Activated naive CD4-positive, alpha-beta T cell treated with anti-CD3 and anti-CD28 coated beads, Interleukin-2, amount 50 U/mL, for 16 hours (primary cell): ENCODE measurements around the gene RFX2.
"Not testable (repeated sequence)": the region's sequence is repeated elsewhere in the genome, so short reads cannot be mapped to it uniquely, and the experiment has no call there.

ENCODE experiments used
- DNase-seq: peaks from one replicate; pipeline ENCODE4 v3.0.0-alpha.2; 2020

The RFX2 gene

DNA sequence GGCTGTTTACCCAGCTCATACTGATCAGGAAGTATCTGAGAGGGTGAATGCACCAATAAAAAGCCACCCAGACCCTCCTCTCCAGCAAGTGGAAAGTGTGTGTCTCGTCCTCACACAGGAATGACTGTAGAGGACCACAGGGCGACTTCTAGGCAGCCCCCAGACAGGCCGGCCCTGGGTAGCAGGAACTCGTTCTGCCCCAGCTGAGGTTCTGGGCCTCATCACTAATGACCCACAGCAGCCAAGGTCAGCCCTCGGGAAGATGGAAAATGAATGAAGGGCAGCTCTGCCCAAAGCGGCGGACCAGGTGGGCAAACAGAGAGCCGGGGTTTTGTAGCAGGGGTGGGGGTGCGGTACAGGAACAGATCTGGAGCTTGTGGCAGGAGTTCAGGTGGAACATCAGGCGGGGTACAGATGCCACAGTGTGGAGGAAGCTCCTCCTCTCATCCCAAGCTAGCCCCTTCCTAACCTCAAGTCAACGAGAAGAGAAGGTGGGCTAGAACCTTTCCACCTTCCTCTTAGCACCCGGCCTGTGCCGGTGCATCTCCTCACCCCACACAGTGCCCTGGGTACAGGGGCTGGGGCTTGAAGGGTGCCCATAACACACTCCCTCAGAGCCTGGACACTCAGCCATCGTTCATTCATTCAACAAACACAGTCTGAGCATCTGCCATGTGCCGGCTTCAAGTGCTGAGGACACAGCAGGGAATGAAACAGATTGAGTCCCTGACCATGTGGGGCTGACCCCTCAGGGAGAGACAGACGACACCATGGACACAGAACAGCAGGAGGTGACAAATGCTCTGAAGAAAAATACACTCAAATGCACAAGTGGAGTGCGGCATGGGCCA is 36.2 kb downstream of the RFX2 start:
- no peak for DNase-seq

DNA sequence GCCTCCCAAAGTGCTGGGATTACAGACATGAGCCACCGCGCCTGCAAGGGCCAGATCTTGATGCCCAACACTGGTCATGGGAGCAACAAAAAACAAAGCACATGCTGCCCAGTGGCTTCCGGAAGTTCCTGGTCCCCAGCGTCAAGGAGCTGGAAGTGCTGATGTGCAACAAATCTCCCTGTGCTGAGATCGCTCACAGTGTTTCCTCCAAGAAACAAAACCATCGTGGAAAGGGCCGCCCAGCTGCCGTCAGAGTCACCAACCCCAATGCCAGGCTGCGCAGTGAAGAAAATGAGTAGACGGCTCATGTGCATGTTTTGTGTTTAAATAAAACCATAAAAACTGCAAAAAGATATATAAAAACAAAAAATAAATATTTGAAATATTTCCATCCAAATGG is 37.1 kb downstream of the RFX2 start:
- DNase-seq: not testable (repeated sequence)

DNA sequence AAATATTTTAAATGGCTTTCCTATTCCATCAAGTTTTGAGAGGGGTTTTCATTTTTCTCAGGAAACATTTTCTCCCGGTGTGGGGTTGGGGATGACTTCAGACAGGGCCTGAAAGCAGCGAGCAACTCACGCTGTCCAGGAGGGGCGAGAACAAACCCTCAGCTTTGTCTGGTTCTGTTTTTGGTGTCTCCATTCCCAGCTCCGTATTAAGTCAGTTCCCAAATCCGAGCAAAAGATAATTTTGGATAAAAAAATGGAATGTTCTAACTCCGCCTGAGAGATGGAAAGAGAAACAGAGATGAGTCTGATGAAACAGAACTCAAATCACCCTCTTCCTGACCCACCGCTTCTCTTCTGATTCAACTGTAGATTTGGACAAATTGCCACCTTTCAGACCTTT is 38.4 kb downstream of the RFX2 start:
- DNase-seq: no peak

DNA sequence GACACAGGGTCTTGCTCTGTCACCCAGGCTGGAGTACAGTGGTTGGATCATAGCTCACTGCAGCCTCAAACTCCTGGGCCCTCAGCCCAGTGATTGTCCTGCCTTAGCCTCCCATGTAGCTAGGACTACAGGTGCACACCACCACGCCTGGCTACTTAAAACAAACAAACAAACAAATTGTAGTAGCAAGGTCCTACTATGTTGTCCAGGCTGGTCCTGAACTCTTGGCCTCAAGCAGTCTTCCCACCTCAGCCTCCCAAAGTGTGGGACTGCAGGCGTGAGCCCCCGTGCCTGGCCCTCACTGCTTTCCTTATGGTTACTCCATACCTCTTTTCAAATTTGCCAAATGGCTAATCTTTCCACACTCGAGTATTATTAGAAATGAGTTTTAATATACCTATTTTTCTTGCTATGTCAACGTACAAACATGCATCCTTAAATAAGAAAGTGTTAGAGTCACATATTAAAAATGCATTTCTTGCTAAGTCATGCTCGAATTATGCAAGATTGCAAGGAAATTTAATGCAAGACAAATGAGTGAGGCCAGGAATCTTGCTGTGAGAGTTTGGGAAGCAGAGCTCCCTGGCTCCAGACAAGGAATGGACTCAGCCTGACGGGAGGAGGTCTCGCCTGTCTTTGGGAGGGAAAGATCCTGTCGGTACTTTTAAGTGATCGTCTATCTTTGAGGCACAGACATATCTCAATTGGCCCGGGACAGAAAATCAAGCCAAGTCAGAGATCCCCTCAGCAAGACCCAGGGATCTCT is 39.4 kb downstream of the RFX2 start:
- no peak for DNase-seq

DNA sequence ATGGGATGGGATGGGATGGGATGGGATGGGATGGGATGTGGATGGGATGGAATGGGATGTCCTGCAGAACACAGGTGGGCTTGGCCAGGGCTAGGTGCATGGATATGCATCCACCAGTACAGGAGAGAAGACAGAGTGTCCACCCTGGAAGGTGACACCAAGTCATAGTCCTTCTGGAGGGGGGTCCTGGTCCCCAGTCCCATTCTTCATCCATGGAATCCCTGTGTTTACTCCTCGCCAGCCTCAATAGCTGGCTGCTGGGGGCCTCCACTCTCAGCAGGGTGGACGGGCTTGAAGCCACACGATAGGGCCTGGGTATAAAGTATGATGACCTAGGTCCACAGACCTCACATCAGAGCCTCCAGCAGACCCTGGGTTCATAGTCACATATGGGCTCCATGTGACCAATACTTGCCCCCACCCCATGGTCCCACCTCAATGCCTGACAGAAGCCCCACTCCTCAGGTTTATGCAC is 40.1 kb downstream of the RFX2 start:
- no peak for DNase-seq

DNA sequence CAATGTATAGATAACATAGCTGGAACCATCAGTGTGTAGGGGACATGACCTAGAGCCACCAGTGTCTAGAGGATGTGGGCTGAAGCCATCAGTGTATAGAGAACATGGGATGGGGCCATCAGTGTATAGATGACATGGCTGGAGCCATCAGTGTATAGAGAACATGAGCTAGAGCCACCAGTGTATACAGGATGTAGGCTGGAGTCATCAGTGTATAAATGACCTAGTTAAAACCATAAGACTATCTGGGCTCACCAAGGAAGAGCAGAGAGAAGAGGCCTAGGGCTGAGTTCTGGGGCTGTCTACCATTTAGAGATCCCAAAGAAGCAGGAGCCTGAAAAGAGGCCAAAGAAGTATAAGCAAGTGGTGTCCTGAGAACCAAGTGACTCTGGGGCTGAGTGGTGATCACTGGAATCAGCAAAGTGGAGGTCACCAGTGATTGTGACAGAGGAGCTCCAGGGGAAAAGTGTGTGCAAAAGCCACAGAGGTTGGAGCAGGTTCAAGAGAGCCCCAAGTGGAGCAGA is 41.0 kb downstream of the RFX2 start:
- no peak for DNase-seq

DNA sequence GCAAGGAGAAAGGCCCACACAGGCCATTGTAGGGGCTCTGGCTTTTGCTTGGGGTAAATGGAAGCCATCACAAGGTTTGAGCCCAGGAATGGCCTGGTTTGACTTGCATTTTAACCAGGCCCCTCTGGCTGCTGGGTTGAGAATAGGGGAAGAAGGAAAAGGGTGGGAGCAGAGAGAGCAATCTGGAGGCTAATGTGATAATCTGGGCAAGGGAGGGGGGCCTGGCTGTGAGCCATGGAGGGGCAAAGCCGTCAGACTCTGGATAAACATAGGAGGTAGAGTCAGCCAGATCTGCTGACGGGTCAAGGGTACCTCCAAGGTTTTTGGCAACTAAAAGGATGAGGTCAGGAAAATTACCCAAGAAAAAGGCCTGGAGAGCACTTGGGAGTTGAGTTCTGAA is 41.6 kb downstream of the RFX2 start:
- no peak for DNase-seq

DNA sequence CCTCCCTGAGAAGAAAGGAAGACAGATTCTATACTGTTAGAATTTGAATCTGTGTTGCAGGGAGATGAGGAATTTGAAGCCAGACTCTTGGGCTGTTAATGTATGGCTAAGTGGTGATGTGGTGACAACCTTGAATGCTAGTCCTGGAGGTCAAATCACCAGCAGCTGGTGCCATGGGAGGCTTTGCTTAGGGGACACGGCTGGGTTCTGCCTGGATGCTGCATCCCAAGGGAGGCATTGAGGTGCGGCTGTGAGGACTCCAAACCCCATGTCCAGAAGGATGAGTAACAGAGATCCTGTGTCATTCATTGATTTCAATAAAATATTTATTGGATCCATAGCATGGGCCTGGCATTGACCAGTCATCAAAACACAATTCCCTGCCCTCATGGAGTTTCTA is 42.3 kb downstream of the RFX2 start:
- no peak for DNase-seq

DNA sequence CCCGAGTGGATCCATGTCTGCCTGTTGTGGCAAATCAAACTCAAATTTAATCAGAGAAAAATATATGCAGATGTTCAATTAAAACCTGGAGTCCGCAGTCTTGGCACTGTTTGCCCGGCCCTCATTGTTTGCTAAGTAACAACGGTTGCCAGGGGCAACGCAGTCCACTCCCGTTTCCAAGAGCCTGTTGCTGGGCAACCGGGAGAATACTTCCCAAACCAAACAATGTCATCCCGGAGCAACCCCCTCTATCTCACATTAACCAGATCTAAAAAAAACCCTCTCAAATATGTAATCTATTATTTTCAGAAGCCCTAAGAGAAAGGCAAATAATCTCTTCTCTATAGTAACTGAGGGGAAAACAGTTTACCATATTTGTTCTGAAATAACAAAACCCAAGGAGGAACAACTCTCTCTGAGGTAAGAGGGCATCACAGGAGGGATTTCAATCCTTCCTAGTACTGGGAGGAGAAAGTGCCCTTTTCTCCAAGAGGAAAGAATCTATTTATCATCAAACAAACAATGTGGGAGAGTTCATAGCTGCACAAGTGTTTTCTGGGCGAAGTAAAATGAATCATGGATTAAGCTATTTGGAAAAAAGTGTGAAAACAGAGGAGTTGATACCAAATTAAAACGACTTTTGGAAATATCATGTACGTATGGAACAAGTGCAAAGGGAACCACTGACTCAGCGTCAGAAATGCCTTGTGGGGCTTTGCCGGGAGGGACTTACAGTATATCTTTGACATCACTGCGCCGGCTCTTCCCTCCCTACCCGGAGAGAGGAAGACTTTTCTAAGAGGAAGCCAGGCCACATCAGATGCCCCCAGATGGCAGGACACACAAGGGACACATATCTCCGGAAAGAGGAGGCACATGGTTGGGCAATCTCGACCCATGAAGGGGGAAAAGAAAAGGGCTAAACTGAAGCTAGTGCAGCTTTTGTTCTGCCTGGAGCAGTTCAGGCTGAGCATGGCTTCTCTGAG is 43.3 kb downstream of the RFX2 start:
- DNase-seq: no peak

DNA sequence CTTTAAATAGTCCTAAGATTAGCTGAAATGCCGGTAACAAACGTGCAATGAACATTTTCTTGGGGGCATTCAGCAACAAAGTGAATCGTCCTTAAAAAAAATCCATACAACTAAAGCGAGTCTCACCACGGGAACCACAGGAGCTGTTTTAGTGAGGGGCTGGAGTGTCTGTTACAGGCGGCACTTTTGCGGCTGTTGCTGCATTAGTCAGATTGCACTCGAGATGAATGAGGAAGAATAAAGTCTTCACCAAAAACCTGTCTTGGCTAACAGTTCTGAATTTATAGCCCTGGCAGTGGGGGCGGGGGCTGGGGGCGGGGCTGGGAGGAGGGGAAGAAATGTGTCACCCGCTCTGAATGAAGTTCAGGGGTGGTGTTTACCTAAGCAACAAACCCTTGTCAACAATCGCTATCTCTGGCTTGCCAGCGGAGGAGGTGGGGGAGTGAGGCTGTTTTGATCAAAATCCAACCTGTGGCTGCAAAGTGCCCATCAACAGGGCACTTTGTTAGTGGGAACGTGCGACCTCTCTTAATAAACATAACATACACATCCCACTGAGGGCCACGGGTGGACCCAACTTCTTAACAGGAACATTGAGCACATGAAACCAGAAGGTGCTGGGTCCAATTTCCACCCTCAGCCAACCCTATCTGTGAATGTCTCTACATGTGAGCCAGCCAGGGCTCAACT is 44.5 kb downstream of the RFX2 start:
- DNase-seq: peak; percentile 31

DNA sequence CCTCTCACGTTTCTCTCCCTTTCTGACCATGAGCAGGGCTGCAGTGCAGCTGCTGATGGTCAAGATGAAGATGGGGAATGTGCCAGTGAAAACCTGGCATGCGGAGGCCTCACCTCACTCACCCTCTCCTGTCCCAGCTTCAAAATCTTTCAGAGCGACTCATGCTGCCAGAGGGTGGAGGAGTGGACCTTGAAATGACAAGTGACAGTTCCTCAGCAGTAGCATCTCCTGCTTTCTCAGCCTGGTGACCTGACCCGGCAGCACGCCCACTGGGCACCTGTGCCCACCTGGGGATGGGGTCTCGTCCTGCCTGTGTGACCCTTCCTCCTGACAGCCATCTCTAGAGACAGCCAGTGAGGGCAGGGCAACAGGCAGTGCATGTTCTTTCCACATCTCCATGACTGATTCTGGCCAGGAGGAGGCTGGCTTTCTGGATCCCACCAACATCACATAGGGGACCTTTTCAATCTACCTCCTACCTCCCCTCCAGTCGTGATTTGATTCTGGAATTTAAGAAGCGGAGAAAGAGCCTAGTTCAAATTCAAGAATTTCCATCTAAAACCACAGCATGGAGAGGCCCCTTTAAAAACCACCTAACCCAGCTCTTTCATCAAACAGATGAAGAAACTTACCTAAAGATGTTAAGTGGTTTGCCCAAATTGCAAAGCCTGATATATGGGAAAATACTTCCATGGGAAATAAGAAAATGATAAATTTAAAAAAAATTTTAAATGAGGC is 45.8 kb downstream of the RFX2 start:
- DNase-seq: no peak

DNA sequence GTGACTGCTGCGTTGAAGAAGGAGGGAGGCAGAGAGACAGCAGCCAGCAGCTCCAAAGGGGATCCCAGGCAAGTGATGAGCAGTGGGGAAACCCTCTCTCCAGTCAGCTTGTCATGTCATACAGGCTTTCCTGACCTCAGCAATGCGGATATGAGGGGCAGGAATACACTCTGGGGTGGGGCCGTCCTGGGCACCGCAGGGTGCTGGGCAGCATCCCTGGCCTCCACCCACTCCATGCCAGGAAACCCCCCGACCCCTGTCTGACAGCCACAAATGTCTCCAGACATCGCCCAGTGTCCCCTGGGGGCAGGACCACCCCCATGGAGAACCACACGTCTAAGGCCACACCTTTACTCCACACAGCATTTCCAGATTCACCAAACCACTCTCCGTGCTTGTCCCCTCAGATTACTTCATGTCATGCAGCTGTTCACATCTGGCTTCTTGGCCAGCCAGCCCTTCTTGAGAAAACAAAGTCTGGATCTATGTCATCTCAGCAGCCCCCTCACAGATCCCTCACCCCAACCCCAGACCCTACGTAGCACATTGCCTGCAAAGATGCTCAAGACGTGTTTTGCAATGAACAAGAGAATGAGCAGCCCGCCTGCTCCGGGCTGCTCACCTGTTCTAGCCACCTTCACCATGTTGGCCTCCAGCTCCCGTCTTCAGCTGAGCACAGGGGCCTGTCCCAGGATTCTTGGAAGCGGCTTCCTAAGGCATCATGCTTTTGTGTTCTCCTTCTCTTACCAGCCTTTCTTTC is 46.5 kb downstream of the RFX2 start:
- no peak for DNase-seq

DNA sequence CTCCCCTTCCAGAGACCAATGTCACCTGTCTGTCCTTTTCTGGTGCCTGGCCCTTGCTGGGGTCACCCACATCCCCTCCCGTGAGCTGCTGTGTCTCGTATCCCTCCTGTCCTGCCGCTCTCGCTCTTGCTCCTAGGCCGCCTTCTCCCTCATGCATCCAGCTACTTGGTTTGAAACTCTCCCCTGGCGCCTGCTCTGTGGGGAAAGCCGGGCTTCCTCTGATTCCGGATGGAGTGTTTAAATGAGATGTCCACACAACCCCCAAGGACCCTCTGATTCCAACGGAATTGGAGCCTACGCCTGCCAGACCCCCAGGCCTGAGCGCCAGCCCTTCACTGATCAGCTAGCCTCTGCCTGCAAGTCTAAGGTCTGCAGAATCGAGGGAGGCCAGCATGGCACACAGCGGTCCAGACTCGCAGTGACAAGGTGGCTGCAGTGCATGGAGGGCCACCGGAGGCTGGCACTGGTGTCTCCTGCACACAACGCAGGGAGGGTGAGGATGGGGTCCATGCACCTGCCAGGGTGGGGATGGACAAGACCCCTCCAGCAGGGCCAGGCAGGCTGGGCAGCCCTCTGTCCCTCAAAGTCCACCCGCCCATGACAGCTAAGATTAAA is 47.2 kb downstream of the RFX2 start:
- DNase-seq: no peak

DNA sequence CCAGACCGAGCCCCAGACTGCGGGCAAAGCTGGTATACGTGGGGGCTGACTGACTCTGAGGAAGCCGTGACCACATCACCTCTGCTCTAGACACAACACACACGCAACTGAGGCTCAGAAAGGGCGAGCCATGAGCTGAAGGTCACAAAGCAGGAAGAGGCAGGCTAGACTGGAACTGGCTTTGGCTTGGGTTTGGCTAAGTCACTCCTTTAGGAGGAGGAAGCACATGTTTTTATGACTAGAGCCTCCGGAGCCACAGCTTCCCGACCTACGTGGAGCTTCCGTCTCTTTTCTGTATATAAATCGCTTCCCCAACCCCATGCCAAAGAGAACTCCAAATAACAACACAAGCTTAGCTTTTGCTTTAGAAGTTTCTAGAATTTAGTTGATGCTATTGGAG is 48.0 kb downstream of the RFX2 start:
- DNase-seq: no peak

DNA sequence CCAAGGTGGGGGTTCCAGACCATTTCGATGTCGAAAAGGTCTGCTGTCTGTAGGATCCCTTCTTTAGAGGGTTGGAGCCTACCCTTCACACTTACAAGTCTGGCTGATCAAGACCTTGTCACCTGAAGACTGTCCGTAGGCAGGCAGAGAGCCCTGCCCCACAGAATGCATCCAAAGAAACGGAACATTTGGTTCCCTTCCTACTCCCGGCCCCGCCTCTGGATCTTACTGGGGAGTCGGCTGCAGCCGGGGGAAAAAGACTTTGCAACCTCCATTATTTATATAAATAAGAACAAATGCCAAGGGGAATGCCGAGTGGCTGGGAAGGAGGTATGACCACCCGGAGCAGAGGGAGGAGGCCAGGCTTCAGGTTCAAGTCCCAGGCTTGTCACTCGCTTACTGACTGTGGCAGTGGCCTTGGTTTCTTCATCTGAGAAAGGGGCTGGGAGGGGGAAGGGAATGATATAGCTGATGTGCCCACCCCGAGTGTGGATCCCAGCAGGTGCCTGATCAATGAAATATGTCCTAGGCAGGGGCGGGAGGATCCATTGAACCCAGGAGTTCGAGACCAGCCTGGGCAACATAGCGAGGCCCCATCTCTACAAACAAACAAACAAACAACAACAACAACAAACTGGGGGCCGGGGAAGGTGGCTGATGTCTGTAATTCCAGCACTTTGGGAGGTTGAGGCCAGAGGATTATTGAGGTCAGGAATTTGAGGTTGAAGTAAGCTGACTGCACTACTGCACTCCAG is 48.7 kb downstream of the RFX2 start:
- no peak for DNase-seq

DNA sequence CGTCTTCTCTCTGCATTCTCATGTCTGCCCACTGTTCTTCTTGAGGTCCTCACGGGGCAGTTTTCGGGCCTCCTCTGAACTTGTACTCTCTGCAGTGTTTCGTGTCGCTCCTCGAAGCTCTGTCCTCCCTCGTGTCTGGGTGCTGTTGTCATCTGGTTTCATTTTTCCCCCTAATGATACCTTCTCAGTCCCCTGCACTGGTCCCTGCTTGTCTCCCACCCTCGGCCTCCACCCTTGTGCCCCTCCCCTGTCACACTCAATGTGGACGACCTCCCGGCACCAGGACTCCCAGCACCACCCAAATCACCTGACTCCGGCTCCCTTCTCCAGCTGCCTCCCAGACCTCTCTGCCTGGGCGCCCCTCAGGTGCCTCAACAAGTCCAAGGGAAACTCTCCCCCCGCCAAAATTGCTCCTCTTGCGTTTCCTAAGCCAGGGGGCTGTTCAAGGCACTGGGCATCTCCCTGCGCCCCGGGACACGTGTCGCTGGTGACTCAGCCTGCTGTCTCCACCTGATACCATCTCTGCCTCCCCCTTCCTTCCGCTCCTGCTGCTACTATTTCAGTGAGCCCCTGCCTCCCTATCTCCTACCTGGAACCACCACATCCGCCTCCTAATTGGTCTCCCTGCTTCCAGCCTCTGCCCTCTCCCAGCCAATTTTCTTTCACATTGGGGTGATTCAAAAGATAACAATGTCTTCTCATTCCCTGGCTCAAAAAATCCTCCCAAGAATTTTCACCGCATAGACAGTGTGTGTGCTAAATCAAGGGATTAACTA is 49.5 kb downstream of the RFX2 start:
- DNase-seq: no peak

DNA sequence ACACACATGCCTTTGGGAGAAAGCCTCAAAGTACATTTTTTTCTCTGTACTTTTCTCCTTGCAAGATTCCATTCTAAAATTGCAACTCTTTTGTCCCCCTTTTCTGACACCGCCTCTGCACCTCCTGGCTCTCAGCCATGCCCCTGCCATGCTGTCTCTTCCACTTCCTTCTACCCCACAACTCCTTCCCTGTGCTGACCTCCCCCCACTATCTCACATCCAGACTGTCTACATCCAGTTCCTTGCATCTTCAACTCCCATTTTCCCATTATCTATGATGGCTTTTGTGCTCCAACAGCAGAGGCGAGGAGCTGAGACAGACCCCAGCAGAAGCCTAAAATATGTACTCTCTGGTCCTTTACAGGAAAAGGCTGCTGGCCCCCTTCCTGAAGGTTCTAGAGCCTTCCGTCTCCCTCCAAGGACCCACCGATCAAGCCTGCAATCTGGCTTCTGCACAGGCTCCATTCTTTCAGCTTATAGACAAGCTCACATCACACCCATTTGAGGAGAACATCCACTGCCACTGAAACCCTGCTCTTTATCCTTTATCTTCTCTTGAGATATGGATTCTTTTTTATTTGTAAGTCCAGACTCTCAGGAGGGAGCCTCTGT is 50.2 kb downstream of the RFX2 start:
- no peak for DNase-seq

DNA sequence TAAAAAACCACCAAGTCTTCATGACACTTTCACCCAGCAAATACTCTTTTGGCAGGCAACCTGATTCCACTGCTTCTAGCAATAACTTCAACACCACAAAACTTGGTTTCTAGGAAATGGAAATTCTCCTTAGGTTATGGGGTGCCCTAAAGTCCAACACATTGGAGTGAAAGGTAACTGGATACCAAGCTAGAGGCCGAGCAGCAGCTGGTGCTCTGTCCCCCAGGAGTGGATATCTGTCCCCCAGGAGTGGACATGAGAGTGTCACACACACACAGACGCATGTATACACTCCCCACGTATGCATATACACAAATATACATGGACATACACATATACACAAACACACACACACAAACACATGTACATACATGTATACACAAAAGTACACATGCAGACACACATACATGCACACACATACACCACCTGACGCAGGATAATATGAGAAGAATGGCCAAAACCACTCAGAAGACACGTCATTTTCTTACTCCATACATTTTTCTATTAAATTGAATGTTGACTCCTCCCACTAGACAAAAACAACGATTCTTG is 50.8 kb downstream of the RFX2 start:
- no peak for DNase-seq
